GM03348 (cell line): ENCODE results near the gene KLF7.
"Not testable (repeated sequence)": the region's sequence is repeated elsewhere in the genome, so short reads cannot be mapped to it uniquely, and the experiment has no call there.

Experiments
- DNase-seq: peaks from one replicate; pipeline ENCODE4 v3.0.0; 2012; ENCODE audit warnings: low spot score

Gene KLF7

DNA sequence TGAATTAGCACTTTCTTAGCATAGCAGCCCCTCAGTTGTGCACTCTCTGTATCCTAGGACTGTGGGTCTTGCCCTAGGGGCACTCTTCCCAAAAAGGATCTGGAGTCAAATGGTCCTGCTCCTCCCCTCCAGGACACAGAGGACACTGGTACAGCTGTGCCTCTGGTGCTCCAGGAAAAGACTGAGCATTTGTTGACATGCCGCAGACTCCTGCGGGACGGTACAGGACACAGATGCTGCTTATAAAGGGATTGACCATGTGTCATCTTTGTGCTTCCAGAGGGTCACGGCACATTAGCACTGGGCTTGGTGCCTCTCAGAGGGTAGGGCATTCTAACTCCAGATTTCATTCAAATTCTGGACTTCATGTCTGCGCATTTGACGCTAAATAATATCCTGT is 110.5 kb downstream of the KLF7 start:
- no peak for DNase-seq

DNA sequence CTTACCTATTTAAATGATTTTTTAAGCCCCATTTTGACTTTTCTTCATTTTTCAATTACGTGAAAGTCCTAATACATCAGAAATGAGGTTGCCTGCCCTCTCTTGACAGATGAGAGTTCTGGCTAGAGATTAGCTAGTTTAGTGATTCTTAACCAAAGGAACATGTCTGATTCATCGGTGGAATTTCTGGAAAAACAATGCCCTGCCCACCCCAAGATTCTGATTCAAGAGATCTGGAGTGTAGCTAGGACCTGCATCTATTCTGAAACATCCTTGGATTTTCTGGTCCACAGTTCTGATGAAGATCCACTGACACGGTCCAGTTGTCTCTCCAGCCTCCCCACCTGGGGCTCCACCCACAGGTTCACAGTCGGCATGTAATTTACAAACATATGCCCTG is 111.2 kb downstream of the KLF7 start:
- DNase-seq, result peak; percentile 47

DNA sequence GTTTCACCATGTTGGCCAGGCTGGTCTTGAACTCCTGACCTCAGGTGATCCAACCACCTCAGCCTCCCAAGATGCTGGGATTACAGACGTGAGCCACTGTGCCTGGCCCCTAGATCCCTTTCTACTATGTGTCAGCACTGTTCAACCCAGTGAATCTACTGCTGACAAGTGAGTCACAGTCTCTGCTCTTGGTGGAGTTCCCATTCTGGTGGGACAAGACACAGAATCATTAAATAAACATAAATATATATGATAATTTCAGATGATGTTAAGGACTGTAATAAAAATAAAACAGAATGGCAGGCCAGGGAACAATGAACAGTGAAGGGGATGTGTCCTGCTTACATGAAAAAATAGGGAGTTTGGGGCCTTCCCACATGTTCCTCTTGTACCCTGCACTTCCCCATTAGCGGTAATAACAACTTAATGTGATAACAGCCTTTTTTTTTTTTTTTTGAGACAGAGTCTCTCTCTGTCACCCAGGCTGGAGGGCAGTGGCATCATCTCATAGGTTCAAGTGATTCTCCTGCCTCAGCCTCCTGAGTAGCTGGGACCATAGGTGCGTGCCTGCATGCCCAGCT is 114.3 kb downstream of the KLF7 start:
- no peak for DNase-seq

DNA sequence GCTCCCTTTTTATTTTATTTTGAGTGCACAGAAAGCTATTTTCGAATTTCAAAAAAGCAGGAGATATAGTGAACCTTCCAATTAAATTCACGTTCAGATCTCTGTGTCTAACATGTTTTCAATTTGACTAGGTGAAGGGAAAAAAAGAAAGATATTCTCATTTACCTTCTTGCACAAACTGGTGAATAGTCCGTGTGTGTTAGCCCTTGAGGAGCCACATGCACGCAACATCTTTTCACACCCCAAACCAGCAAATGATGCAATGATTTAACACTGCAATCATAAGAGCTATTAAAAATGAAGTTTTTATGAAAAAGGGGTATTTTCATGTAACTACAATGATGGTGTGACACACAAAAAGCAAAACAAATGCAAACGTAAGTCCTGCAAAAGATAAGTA is 116.6 kb downstream of the KLF7 start:
- DNase-seq, result no peak

DNA sequence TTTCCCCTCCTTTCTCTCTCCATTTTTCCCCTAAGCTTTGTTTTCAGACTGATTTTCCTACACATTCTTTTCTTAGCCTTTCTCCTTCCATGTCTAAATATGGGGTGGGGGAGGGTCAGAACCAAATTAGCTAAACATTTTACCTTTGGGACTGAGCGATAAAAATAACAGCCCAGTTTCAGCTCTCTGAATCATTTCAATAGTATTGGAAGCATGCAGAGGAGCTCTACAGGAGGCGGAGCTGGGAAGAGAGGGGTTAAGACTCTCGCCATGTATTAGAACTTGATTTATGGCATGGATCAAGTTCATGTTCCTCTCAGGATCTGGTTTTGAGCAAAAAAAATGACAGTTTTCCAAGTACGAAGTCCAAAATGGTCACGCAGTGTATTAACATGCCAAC is 117.3 kb downstream of the KLF7 start:
- no peak for DNase-seq

DNA sequence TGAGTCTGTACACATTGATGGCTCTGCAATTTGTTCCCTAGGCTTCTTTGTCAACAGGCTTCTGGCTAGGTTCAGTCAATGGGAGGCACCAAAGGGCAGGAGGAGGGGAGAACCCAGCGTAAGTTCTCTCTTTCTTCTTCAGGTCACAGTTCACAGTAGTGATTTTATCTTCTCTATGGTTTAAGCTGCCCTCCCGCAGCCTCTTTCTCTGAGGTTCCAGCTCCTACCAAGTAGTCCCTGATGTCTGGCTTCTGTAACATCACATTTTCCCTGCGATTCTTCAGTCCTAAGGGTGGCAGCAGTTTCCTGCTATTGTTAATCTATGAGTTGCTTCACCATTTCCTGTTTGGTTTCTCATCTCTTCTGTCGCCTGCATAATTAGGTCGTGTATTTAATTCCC is 119.0 kb downstream of the KLF7 start:
- DNase-seq, result peak; percentile 56

DNA sequence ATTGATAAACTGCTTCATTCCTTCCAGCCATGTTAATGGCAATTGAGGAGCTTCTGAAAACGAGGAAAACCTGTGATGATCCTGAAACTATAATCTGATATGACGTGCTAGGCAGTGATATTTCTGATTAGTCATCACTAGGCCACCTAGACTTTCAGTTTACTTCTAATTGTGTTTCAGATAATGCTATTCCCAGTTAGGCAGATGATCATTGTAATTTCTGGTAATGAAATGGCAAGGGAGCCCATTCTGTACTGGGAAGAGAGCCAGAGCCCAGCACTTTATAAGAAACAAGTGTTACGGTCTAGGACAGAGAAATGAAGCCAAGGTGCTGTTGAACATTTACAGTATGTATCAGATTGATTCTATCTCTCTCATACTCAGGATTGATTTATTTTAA is 120.2 kb downstream of the KLF7 start:
- no peak for DNase-seq

DNA sequence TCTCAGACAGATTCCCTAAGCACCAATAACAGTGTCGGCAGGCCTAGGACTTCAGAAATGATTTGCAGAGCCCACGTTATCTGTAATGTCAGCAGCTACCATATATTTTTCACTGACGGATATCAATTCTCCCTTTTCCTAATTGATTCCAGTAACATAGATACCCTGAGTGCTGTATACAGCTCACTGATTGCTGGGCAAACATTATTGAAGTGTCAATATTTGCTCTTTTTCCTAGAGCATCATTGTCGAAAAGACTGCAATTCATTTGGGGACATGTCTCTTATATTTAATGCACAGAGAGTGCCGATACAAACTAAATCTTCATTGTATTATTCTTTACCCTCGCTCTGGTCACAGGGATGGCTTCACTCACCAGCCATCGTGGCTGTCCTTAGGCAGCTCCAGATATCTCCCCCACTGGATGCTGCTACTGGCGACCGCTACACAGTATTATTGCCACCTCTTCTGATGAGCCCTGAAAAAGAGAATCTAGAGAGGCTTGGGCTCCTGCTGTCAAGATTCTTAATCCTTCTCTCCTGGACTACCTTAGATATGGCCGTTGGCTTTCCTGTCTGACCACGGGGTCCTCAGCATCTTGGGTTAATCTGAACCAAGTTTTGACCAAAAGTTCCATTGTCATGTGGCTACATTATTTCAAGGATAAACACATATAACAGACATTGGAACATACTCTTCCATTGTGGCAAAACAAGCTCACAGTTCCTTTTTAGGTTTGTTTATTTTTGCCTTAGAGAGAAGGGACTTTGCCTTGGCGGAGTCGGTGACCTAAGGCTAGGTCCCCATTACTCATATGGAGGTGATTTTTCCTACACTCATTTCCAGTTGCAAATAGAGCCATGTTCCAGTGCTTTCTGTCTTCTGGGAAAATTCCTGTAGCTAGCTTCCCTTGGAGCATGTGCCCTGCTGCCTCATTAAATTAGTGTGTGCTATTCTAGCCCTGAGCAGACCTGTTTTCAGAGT is 121.1 kb downstream of the KLF7 start:
- DNase-seq, result no peak

DNA sequence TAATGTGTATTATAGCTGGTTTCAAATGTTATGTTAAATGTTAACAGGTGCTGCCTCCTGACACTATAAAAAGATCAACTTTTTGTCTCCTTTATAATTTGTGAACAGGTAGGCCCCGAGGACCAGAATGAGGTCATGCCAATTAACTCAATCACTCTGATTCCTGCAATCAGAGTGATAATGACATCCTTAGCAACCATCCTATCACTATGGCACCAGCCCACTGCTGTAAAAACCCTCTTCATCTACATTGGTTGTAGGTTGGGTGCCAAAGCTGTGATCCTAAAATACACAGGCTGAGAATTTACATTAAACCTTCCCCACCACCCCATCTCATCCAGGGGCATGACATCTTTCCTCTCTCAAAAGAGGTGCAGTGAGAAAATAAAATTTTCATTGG is 122.9 kb downstream of the KLF7 start:
- DNase-seq, result no peak

DNA sequence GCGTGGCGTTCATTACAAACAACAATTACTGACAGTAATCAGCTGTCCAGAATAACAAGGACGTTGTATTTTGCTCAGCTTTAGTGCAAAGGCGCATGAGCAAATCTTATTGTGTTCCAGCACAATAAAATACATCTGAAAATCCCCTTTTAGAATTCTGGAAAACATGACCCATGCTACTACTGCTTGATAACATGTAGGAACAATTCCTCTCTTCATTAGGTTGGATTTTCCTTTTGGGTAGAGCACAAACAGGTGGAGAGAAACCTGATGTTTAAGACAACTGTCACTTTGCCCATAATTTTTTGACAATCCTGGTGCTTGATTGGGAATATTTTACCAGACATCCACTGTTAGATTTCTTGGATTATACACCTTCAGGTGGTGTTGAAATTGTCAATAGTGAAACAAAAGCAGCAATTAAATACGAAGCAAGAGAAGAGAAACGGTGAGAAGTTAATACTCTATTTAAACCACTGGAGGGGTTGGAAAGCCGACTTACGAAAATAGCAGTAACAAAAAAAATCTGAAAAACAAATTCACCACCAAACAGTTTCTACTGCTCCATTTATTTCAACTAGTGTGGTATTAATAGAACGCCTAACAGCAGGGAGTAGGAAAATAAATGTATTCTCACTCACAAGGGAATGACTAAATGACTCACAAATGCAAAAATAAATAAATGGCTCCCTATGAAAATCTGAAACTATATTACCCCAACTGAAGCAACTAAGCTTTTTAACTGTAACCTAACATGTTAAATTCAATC is 123.8 kb downstream of the KLF7 start:
- peak; percentile 37 for DNase-seq

DNA sequence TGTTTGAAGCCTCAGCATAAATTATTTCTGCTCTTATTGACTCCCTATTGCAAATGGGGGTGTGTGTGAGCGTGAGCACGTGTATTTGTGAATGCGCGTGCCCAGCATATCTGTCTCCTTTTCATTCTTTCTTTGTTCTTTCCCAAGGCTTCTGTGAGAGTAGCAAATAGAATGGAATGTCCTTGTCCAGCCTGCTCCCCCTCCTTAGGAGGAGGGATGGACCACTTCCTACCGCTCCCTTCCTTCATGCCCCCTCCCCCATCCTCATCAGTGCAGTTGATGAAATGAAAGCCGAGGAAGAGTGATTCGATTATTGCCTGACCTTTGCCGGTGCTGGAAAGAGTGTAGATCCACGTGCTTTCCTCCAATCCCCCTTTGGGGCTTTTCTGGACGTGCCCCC is 124.5 kb downstream of the KLF7 start:
- peak; percentile 40 for DNase-seq

DNA sequence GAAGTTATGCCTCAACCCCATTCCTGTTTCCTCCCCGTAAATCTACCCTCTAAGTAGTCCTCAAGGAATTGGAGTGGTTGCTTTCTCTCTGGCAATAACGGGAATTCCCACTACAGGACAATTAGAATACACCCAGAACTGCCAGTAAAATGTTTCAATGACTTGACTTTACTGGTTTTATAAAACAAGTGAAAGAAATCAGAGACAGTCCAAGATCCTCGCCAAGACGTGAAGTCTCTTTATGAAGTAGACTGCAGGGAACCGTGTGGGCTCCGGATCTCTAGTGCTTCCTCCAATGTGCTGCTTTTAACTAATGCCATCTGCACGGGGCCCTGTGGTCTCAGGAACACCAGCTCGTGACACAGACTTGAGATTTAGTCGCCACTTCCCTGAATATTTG is 125.1 kb downstream of the KLF7 start:
- DNase-seq, result no peak

DNA sequence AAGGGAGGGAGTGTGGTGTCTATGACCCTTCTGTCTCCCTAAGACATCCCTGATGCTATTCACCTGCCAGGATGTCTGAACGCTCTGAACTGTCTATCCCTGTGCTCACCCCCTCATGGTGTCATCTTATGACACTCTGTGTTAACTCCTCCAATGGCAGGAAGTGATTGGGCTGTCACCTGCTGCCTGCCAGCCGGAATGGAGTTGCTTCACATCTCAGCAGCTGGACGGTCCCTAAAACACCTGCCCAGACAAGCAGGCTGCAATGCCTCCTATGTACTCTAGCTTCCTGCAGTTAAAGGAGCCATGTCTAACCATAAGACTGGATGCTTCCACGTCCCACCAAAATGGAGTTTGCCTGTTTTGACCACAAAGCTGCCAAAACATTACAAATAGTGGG is 126.5 kb downstream of the KLF7 start:
- DNase-seq, result no peak

DNA sequence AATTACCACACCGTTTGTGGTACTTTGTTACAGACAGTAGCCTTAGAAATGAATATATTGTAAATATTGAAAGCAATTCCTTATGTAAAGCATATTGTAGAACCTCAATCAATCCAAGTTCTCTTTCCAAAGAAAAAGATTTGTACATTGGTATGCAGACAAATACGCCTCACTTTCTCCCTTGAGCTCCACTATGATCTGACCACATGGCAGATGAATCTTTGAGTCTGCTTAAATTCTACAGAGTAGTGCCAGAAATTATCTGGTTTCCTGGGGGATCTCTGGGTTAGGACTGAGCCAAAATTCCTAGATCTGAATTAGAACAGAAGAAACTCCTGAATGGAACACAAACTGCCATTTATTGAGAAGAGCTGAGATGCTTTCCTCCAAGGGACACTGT is 127.4 kb downstream of the KLF7 start:
- no peak for DNase-seq

DNA sequence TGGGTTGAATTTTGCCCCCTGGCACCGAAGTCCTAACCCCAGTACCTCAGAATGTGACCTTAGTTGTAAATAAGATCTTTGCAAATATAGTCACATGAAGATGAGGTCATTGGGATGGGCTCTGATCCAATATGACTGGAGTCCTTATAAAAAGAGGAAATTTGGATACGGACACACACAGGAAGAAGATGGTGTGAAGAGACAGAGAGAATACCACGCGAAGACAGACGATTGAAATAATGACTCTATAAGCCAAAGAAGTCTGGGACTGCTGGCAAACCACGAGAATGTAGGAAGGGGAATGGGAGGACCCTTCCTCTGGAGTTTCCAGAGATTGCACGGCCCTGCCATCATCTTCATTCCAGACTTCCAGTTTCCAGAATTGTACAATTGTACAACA is 127.9 kb downstream of the KLF7 start:
- no peak for DNase-seq

DNA sequence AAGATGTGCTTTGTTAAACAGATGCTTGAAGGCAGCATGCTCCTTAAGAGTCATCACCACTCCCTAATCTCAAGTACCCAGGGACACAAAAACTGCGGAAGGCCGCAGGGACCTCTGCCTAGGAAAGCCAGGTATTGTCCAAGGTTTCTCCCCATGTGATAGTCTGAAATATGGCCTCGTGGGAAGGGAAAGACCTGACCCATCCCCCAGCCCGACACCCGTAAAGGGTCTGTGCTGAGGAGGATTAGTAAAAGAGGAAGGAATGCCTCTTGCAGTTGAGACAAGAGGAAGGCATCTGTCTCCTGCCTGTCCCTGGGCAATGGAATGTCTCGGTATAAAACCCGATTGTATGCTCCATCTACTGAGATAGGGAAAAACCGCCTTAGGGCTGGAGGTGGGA is 128.7 kb downstream of the KLF7 start:
- not testable (repeated sequence) for DNase-seq

DNA sequence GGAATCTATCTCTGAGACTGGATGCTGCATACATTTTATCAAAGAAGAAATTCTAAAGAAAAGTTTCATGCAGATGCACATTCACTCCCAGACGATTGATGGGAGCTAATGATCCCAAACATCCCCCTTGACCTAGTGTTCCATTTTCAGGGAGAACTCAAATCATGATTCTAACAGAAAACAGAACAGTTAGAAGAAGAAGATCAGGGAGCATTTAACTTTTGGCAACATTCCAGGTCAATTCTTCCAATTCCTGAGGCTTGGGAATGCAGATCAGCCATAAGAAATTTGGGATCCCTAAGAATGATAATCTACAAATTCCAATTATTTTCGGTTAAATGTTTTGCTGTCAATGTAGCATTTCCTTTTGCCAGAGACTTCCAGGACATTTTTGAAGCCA is 129.9 kb downstream of the KLF7 start:
- no peak for DNase-seq

DNA sequence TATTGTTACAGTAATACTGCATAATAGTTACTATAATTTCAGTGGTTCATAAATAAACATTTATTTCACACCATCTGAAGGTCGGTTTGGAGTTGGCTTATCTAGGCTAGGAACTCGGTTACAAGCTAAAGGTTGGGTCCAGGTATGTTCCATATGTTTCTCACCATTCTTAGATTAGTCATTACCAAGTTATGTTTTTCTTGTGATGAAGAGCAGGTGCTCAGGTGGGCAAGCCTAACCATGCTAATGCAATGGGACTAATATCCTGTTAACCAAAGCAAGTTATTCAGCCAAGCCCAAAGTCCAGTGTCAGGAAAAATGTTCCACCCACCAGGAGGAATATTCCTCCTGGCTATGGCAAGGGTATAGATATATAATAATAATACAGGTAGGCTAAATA is 133.3 kb downstream of the KLF7 start:
- no peak for DNase-seq
